NCI-H2196 treated with DMSO at 0.1 percent for 48 hours (cell line): Measurements from ENCODE around the gene AGO3.

Source experiments
- DNase-seq: peaks from one replicate; lab custom pipeline; 2025; ENCODE audit not compliant: unreplicated experiment; lab: John Stamatoyannopoulos, UW

AGO3 gene

DNA sequence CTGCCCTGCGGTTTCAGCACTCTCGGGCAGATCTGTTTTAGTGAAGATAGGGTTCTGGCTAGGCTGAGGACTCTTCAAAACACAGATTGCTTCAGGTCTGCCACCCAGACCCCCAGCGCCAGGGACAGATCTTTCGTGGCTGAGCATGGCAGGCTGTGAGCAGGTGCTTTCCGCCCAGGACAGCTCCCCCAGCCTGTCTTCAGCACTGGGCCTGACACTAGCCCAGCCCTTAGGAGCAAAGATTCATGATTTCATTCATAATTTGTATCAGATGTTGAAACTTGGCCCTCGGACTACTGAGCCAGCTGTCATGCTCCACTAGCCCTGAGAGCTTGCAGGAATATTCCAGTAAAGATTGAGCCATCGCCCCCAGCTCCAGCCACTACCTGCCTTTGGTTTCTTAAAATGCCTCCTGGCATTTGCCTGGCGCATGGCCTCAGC lies 163.7 kb downstream of the AGO3 start:
- DNase-seq, result no peak

DNA sequence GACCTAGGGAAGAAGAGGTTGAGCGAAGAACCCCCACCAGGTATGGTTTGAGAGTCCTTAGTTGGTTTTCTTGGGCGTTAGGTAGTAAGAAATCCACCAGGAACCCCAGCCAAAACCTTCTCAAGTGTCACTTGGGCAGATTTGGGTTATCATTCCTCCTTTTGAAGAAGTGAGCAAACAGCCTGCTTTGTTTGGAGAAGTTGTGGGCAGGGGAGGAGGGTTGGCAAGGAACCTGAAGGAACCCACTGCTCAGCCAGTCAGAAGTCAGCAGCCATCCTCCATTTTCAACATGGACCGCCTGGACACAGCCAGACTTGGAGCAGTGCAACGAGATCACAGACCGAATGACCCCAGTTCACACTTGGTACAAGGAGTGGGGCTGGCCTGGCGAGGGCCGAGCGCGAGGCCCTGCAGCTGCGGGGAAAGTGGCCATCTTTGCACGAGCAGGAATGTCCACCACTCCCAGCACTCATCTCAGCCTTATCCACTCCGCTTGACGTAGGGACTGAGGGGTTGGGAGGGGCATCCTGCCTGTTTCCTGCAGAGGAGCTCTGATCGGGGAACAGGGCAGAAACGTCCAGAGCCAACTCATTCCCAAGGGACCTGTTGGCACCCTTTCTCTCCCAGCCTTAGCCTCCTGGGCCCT lies 165.0 kb downstream of the AGO3 start:
- no peak for DNase-seq

DNA sequence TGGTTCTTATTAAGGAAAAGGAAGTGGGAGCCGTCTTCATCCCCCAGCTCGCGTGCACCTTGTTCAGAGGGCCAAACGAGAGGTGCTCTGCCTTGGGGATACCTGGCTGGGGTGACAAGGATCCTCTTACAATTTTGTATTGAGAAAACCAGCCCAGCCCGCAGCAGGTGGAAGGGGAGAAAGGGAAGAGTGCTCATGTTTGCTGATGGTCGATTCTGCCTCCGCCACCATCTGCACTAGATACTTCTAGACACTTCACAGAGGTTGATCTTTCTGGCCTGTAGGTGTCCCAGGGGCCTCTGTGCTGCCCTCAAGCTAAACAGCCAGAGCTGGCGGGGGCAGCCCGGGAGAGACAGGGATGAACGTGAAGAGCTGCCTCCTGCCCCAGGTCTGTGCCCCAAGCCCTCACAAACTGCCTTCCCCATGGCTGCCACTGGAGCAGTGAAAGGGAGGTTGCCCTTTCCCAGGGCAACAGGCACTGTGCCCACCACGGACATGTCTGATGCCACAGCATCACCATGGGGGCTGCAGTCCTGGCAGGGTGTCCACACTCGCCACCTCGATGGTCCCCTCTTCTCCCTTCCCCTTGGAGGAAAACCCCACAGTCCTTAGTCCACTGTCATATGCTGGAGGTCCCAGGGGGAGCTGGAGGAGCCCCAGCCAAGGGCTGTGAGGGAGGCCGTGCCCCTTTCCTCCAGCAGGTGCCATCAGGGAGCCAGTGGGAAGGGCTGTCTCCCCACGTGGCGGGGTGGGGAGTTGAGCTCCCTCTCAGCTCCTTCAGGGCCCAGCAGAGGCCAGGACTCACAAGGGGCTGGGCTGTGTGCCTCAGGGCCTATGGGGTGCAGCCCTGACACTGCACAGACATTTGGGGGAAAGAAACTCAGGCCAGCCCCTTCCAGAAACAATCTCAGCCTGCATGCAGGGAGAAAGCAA lies 165.9 kb downstream of the AGO3 start:
- no peak for DNase-seq

DNA sequence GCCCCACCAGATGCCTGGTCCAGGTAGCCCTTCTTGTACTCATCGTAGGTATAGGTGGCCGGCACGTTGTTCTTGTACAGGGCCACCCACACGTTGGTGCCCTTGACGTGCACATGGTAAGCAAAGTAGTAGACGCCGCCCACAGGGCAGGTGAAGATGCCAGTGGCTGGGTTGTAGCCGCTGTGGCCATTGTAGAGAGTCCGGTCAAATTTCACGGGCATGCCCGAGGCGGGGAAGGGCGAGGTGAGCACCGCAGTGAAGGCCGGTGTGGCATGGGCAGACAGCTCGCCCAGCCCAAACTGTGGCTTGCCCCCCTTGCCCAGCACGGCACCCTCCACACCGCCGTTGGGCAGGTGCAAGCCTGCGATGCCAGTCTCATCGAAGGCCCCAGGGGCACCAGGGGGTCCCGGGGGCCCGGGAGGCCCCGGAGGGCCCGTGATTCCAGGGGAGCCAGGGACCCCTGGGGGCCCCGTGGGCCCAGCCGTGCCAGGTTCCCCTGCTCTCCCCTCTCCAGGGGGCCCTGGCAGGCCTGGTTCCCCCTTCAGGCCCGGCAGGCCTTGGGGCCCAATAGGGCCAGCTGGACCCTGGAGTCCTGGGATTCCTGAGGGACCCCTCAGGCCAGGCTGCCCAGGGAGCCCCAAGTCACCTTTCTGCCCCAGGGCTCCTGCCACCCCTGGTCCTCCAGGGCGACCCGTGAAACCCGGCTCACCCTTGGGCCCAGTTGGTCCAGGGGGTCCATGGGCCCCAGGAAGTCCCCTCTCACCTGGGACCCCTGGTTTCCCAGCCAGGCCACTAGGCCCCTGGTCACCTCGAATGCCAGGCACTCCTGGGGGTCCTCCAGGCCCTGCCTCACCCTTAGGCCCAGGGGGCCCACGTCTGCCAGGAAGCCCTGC lies 167.0 kb downstream of the AGO3 start:
- no peak for DNase-seq

DNA sequence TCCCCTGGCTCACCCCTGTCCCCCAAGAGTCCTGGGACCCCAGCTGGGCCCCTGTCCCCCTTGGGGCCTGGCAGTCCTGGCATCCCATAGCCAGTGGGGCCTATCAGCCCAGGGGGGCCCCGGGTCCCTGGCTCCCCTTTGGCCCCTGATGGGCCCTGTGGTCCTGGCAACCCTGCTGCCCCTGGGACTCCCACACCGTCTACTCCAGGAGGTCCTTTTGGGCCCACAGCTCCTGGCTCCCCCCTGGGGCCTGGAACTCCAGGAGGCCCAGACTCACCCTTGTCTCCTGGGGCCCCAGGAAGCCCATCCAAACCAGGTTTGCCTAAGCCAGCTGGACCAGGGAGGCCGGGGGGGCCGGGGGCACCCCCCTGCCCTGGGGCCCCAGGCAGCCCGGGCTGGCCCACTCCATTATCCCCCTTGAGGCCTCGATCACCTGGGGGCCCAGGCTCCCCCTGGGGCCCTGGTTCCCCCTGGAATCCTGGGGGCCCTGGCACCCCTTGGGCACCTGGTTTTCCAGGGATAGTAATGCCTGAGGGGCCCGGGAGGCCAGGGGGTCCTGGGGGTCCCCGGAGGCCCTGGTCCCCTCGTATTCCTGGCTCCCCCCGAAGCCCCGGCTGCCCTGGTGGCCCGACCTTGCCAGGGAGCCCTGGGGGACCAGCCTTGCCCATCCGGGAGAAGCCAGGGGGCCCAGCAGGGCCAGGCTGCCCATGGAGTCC lies 167.9 kb downstream of the AGO3 start:
- DNase-seq, result no peak

DNA sequence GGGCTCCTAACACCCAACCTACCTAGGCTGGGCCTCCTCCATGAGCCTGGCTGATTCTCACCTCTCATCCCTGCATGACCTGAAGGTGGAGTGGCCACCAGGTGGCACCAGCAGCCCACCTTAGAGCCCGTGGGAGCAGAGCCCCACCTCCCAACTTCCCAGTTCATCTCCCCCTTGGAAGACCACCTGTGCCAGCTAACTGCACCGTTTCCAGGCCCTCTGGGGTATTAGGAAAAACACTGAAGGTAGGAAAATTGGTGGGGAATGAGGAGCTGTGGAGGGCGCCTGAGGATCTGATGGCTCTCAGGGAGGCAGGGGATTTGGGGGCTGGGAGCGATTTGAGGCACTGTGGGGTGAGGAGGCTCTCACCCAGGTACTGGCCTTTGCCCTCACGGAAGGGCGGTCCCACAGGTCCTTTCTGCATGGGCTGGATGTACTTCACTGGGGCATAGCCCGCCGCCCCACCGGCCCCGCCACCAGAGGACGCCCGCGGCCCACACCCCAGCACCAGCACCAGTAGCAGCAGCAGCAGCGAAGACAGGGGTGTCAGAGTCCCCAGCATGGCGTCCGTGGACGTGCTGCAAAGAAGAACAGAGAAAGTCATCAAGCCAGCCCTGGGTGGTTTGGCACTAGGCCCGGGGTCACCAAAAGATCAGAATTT lies 168.9 kb downstream of the AGO3 start:
- DNase-seq, result peak; percentile 20

DNA sequence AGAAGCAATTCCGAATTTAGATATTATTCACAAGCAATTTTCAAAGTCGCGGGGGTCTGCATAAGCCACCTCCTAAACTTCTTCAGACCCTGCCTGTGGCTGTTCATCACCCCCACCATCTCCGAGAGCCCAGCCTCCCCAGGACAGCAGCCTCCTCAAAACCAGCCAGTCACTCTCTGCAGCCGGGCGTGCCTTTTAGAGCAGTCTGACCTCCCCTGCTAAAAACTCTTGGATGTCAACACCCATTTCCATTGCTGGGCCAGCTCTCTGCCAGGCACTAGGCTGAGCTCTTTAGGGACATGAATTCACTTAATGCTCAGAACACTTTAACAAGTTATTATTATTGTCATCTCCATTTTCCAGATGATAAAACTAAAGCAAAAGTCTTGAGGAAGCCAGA lies 169.5 kb downstream of the AGO3 start:
- no peak for DNase-seq

DNA sequence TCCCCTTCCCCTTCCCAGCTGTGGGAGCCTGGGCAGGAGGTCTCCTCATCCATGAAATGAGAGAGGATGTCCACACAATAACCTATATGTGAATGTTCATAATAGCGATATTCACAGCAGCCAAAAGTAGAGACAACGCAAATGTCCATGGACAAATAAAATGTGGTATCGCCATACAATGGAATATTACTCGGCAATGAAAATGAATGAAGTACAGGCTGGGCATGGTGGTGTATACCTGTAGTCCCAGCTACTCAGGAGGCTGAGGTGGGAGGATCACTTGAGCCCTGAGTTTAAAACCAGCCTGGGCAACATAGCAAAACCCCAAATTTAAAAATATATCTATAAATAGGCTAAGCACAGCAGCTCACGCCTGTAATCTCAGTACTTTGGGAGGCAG lies 170.6 kb downstream of the AGO3 start:
- DNase-seq, result no peak

DNA sequence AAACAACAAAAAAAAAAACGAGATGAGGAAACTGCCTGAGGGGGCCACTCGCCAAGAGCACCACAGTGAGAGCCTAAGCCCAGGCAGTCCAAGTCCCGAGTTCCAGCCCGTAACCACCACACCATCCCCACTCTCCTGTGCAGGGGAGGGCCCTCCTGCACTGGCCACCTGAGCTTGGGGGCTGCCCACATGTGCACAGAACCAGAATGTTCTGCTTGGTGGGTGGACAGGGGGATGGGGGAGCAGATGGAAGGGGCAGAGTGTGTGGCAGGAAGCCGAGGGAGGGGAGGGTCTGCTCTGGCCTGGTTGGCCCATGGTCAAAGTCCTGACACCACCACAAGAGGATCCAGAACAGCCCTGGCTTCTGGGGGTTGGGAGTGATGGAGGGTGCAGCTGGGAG lies 175.4 kb downstream of the AGO3 start:
- DNase-seq, result no peak

DNA sequence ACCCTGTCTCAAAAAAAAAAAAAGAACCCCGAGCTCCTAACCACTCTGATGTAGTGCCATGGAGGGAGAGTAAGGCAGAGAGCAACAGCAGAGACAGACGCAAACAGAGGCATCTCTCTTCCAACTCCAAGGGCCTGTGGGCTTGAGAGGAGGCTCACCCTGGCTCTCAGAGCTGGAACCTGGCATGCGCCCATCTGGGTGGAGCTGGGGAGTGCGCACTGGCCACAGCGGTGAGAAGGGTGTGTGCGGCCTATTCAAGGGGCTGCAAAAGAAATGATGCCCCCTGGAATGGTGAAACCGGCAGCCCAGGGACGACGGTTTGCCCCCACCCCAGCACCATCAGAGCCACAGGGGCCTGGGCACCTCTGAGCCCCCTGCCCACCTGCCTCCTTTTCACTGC lies 176.5 kb downstream of the AGO3 start:
- DNase-seq, result no peak

DNA sequence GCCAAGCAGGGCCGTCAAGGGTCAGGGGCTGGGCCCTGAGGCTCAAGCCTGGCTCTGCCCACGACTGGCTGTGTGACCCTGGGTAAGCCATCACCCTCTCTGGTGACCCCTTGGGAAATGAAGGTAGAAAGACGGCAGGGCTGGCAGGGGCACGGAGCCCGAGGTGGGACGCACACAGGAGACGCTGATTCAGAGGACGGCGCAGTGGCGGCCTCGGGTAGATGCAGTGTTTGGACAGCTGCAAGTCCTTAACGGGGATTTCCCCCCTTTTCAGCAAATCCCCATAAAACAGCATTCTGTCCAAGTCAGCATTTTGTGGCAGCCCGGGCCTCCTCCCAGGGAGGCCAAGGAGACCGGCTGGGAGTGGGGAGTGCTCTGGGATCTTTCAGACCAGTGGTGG lies 177.4 kb downstream of the AGO3 start:
- no peak for DNase-seq

DNA sequence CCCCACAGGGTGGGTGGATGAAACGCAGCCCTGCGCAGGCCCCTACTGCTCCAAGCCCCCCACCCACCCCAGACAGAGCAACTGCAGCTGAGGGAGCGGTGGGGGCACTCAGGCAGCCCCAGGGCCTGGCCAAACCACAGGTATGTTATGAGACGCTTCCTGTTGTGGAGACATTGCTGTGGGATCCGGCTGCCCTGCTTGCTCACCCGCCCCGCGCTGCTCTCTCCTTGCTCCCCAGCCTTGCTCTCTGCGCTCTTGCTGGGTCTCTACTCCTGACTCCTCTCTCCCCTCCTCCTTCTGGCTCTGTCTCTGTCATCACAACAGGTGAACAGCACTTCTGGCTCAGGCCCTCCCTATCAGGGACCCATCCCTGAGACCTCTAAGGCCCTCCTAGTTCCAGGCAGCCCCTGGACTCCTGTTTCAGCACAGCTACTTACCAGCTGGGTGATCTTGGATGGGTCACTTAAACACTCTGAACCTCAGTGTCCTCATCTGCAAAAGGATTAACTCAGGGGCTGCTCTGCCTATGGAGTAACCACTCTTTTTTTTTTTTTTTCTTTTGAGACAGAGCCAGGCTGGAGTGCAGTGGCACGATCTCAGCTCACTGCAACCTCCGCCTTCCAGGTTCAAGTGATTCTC lies 178.3 kb downstream of the AGO3 start:
- DNase-seq, result no peak

DNA sequence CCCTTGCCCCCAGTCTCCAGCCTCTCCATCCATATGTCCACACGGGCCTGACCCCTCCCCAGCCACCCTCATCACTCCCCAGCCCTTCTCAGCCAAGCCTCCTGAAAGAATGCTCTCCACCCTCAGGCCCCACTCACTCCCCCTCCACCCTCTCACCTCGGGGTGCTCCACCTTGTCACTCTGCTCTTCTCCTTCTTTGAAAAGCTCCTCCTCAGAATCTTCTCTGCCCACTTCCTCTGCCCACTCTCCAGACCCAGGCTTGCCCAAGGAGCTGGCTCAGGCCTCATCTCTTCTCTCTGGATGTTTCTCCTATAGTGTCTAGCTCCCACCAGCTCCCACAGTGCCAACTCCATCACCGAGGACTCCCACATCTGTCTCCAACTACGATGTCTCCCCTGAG lies 180.2 kb downstream of the AGO3 start:
- no peak for DNase-seq

DNA sequence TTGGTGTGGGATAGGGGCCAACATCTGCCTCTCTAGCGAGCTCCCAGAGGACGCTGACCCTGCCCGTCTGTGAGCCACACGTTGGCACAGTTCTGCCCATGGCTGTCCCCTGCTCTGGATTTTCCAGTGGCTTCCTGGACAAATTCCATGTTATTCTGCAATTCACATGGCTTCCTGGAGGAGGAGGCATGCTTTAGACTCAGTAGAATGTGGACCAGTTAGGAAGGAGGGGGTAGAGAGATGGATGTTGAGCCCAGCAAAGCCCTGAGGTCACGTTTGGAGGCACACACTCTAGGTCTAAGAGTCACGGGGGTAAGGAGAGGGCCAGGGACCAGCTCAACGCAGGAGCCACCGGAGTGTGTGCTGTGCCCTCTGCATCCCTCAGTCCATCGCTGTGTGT lies 181.9 kb downstream of the AGO3 start:
- no peak for DNase-seq

DNA sequence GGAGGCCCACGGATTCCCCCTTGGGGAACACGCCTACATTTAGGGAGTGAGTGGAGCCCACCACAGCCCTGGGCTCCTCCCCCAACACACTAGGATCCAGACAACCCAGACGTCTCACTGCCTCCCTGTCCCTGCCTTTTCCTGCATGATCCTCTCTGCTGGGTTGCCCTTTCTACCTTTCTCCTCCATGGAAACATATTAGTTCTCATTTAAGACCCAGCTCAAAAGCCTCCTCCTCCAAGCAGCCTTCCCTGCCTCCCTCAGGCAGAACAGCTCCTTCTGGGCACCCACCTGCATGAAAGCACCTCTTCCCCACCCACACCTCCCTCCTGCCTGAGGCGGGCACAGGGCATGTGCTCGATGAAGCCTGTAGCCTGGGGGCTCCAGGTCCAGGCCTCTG lies 183.5 kb downstream of the AGO3 start:
- DNase-seq, result no peak

DNA sequence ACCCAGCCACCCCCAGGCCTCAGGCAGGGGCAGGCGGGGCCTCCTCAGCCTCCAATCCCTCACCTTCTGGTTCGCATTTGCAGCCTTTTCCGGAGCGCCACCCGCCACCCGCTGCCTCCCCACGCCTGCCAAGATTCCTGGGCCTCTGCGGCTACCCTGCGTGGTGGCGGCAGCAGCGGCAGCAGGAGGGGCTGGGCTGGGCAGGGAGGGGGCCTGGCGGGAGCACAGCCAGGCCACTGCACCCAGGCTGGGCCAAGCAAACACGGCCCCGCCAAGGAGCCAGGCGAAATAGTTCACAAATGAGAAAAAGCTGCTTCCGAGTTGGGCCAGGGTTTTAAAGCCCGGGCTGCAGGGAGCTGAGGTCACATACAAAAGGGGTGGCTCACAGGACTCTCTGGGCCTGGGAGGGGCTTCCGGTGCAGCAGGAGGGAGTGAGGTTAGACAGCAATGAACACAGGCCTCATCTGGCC lies 184.3 kb downstream of the AGO3 start:
- no peak for DNase-seq

DNA sequence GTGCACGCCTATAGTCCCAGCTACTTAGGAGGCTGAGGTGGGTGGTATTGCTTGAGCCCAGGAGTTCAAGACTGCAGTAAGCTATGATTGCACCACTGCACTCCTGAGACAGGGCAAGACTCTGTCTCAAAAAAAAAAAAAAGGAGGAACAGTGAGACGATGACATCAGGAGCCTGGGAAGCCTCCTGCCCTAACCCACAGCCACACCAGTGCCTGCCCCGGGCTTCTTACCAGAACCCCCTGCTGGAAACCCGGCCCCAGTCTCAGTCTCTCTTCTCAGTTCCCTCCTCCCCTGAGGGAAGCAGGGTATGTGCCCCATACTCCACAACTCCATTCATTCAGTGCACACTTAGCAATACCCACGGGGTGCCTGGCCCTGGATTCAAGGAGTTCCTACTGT lies 185.0 kb downstream of the AGO3 start:
- DNase-seq, result no peak

DNA sequence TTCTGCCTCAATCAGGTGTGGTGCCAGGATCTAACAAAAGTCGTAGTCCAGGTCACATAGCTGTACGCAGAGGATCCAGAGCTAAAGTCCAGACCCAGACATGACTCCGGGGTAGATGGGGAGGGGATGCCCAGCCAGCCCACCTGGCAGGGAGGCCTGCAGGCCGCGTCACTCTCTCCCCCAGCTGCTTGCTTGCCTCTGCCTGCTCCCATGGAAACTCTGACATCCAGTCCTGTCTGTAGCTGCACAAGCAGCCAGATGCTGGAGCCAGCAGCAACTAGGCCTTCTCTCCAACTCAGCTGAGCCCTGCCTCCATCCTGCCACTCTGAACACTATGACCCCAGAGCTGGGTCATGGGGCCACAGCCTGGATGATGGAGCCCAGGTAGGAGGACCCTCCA lies 186.0 kb downstream of the AGO3 start:
- no peak for DNase-seq

DNA sequence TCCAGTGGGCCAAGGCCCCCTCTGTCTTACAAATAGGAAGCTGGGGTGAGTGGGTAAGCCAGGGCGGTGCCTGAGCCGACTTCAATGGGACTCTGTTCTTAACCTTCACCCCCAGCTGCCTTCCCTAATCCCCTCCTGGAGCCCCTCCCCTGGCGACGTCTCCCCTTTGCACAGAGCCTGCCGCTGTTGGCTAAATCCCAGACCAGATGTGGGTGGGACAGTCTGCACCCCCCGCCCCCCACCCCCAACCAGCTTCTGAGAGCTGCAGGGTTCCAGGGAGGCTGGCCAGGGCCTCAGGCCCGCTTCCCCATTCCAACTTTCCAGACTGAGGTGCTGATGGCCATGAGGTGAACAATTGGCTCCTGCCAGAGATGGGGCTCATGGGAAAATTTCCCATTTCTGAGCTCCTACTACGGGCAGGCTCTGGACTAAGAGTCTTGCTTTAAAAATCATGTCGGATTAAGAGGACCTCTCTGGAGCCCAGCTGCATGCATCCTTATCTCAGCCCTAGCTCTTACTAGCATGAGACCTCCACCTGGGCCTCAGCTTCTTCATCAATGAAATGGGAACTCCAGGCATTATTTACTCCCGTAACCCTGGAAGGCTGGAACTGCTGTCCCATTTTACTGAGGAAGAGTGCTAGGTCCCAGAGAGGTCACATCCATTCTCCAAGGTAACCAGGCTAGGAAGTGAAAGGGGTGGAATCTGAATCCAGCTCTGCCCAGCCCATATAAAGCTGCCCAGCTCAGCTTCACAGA lies 187.7 kb downstream of the AGO3 start:
- no peak for DNase-seq
